GM23338 (cell line): ENCODE results near the gene PPAN. TPM values are rescaled to one million over a fixed set of nuclear protein-coding genes. Genes with fewer than 3 reads are reported as not detected.

Experiments
- ATAC-seq: fragments of 200-7000 bp; cut with Tn5 transposase; 3 replicates; pipeline ENCODE4 v1.9.1; 2020
- DNase-seq: peaks from one replicate; pipeline ENCODE4 v3.0.0-alpha.2; 2015; ENCODE audit warnings: low spot score
- H2AFZ ChIP-seq: fragments of 200-600 bp; sonication (generic); 2 replicates; pipeline ENCODE4 v1.8.0; 2016; ENCODE audit warnings: antibody characterized with exemption, mild to moderate bottlenecking, moderate library complexity
- H3F3A ChIP-seq: fragments of 200-600 bp; sonication (generic); replicated peaks from 2 replicates; pipeline ENCODE4 v1.8.0; 2017; ENCODE audit warnings: antibody characterized with exemption, mixed run types, low read depth
- H3K27ac ChIP-seq: fragments of 200-600 bp; sonication (generic); 2 replicates; pipeline ENCODE4 v1.6.1; 2016; ENCODE audit warnings: low read depth
- H3K27me3 ChIP-seq: fragments of 200-600 bp; sonication (generic); 2 replicates; pipeline ENCODE4 v1.8.0; 2016; ENCODE audit warnings: mild to moderate bottlenecking, mixed run types, moderate library complexity; ENCODE audit not compliant: insufficient read depth
- H3K36me3 ChIP-seq: fragments of 200-600 bp; sonication (generic); 2 replicates; pipeline ENCODE4 v1.8.0; 2016; ENCODE audit warnings: mild to moderate bottlenecking; ENCODE audit not compliant: insufficient read depth
- H3K4me1 ChIP-seq: fragments of 200-600 bp; sonication (generic); 2 replicates; pipeline ENCODE4 v1.8.0; 2016; ENCODE audit warnings: mild to moderate bottlenecking, moderate library complexity; ENCODE audit not compliant: insufficient read depth
- H3K4me2 ChIP-seq: fragments of 200-600 bp; sonication (generic); 2 replicates; pipeline ENCODE4 v1.7.1; 2017; ENCODE audit warnings: mixed run types
- H3K4me3 ChIP-seq: fragments of 200-600 bp; sonication (generic); 2 replicates; pipeline ENCODE4 v1.6.1; 2016; ENCODE audit warnings: mixed run types
- H3K79me2 ChIP-seq: fragments of 200-600 bp; sonication (generic); replicated peaks from 2 replicates; pipeline ENCODE4 v1.8.0; 2017; ENCODE audit warnings: mild to moderate bottlenecking; ENCODE audit not compliant: insufficient read depth
- H3K9me2 ChIP-seq: fragments of 200-600 bp; sonication (generic); 2 replicates; pipeline ENCODE4 v1.8.0; 2017; ENCODE audit not compliant: insufficient read depth
- H4K20me1 ChIP-seq: fragments of 200-600 bp; sonication (generic); replicated peaks from 2 replicates; pipeline ENCODE4 v1.8.0; 2017; ENCODE audit warnings: mild to moderate bottlenecking; ENCODE audit not compliant: insufficient read depth
- H3K27ac Mint-ChIP-seq: 2 replicates; pipeline ENCODE4 v1.8.0; 2020; ENCODE audit warnings: inconsistent platforms, mild to moderate bottlenecking, moderate library complexity, mixed read lengths
- H3K27me3 Mint-ChIP-seq: 3 replicates; pipeline ENCODE4 v1.8.0; 2022; ENCODE audit warnings: low read depth, mild to moderate bottlenecking, moderate library complexity, mixed read lengths, inconsistent platforms; ENCODE audit not compliant: insufficient read depth, poor library complexity
- H3K36me3 Mint-ChIP-seq: 3 replicates; pipeline ENCODE4 v1.8.0; 2021; ENCODE audit warnings: low read depth, mild to moderate bottlenecking, inconsistent platforms, moderate library complexity, mixed read lengths
- H3K4me1 Mint-ChIP-seq: 3 replicates; pipeline ENCODE4 v1.8.0; 2020; ENCODE audit warnings: mild to moderate bottlenecking, inconsistent platforms, mixed read lengths
- H3K4me3 Mint-ChIP-seq: 3 replicates; pipeline ENCODE4 v1.8.0; 2021; ENCODE audit warnings: moderate library complexity, mild to moderate bottlenecking, inconsistent platforms, mixed read lengths
- H3K9me3 Mint-ChIP-seq: 3 replicates; pipeline ENCODE4 v1.8.0; 2020; ENCODE audit warnings: moderate library complexity, mild to moderate bottlenecking, inconsistent platforms, mixed read lengths
- JUNB ChIP-seq: IDR thresholded peaks from one replicate; pipeline ENCODE4 v1.6.1; 2016; ENCODE audit warnings: antibody characterized with exemption; ENCODE audit not compliant: unreplicated experiment
- NANOG ChIP-seq: IDR thresholded peaks from 2 replicates; pipeline ENCODE4 v1.6.1; 2016; ENCODE audit warnings: antibody characterized with exemption, borderline replicate concordance
- POLR2AphosphoS5 ChIP-seq: IDR thresholded peaks from 2 replicates; pipeline ENCODE4 v1.6.1; 2016; ENCODE audit warnings: antibody characterized with exemption, low read depth
- REST ChIP-seq: IDR thresholded peaks from one replicate; pipeline ENCODE4 v1.6.1; 2018; ENCODE audit warnings: antibody characterized with exemption; ENCODE audit not compliant: unreplicated experiment
- ZNF331 ChIP-seq: fragments of 250-450 bp; sonication (Bioruptor Pico); IDR thresholded peaks from 2 replicates; pipeline ENCODE4 v1.5.0; 2020; ENCODE audit warnings: low read depth, mild to moderate bottlenecking, moderate library complexity
- polyA plus RNA-seq: library from polyadenylated mRNA; unstranded; fragments of >200 nt; fragmentation: Nextera tagmentation; extraction: Ambion mirVana; gene quantifications from 2 replicates; pipeline ENCODE4 v1.2.1, GENCODE V29; 2016
- total RNA-seq: library from RNA; depleted of rRNA; stranded (reverse); fragments of >200 nt; shearing (Covaris generic); gene quantifications from 2 replicates; pipeline ENCODE4 v1.2.3, GENCODE V29; 2014

Gene PPAN
- total and polyA plus RNA-seq, 2 experiments from 2014 or later: 71.8 to 81.9 TPM

GRCh38 chr19:10110076-10110971 is 4.2 kb downstream of the PPAN start (continued):
- no peak for TF ChIP-seq REST
- TF ChIP-seq NANOG: no peak

DNA sequence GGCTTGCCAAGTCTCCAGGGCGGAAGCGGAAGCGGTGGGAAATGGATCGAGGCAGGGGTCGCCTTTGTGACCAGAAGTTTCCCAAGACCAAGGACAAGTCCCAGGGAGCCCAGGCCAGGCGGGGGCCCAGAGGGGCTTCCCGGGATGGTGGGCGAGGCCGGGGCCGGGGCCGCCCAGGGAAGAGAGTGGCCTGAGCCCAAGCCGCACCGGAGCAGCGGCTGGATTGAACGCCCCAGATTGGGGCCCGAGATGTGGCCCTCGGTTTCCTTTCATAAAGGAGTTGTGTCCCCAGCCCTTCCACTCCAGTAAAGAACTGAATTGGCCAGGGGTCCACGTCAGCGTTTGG is 4.8 kb downstream of the PPAN start:
- H3K27me3 Mint-ChIP-seq: peaks cover 43% of the 10 kb centered on the region
- H3K4me1 Mint-ChIP-seq: peaks cover 19% of the 10 kb centered on the region
- DNase-seq (no peak), ATAC-seq (no peak)
- Histone ChIP-seq H3K27me3 (no peaks in the 10 kb centered on the region), H3K9me2 (no peaks in the 10 kb centered on the region), H3K79me2 (peaks cover 24% of the 10 kb centered on the region), H3K27ac (no peak overlapping the region), H3K36me3 (peaks cover 28% of the 10 kb centered on the region), H3K4me2 (no peak overlapping the region), H2AFZ (no peak overlapping the region), H3K4me3 (no peak overlapping the region), H3F3A (peaks cover 61% of the 10 kb centered on the region), H4K20me1 (0 out of 2 replicates have a peak, but pooled peaks cover 11% of the 10 kb centered on the region), H3K4me1 (peaks cover 7% of the 10 kb centered on the region; the same call in 1 of the 2 replicates)
- H3K9me3 Mint-ChIP-seq: no peaks in the 10 kb centered on the region
- peaks cover 75% of the 10 kb centered on the region for H3K36me3 Mint-ChIP-seq
- TF ChIP-seq REST: no peak
- TF ChIP-seq ZNF331 (CRISPR knock-in tag): no peak
- no peak overlapping the region for H3K27ac Mint-ChIP-seq
- no peak overlapping the region; the same call in 2 of the 3 replicates for H3K4me3 Mint-ChIP-seq

DNA sequence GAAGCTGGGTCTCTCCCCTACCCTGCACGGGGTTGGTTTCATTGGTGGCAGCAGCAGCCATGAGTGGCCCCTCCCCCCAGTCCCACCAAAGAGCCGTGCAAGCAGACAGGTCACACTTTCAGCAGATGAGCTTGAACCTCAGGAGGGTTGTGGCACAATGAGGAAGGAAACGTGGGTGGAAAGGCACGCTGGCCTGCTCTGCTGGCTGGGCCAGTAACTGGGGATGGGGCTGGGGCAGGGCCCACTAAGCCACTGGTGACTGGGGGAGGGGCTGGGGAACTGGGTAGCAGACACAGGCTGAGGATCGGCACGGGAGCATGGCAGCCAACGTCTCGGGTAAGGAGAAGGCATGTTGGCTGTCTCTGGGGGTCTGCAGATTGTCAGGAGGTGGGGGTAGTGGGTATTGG is 5.2 kb downstream of the PPAN start, which contains the start of gene P2RY11:
TSS of gene P2RY11 (plus strand) at position 289 of the 407 bp plus-strand sequence. CDS start at position 318, 29 bp downstream.
- ATAC-seq: no peak
- Histone ChIP-seq H3K36me3 (peaks cover 28% of the 10 kb centered on the region), H3K27me3 (no peaks in the 10 kb centered on the region), H3K27ac (peak within 1 kb of the TSS; percentile 83; the same call in 1 of the 2 replicates), H3K79me2 (peaks cover 22% of the 10 kb centered on the region), H4K20me1 (0 out of 2 replicates have a peak, but pooled peaks cover 11% of the 10 kb centered on the region), H3K4me1 (peaks cover 7% of the 10 kb centered on the region; the same call in 1 of the 2 replicates), H2AFZ (no peak within 1 kb of the TSS), H3K9me2 (no peaks in the 10 kb centered on the region), H3F3A (peaks cover 61% of the 10 kb centered on the region), H3K4me2 (no peak within 1 kb of the TSS), H3K4me3 (no peak within 1 kb of the TSS)
- Mint-ChIP-seq H3K4me3 (no peak within 1 kb of the TSS; the same call in 2 of the 3 replicates), H3K4me1 (peaks cover 19% of the 10 kb centered on the region), H3K27me3 (peaks cover 44% of the 10 kb centered on the region), H3K9me3 (no peaks in the 10 kb centered on the region), H3K36me3 (peaks cover 80% of the 10 kb centered on the region), H3K27ac (no peak within 1 kb of the TSS; the same call in 1 of the 2 replicates)
- no peak for DNase-seq
- TF ChIP-seq REST (no peak), POLR2AphosphoS5 (no peak), JUNB (no peak)
